ENCODE data around the gene PVALB.
"Not testable (repeated sequence)": the region's sequence is repeated elsewhere in the genome, so short reads cannot be mapped to it uniquely, and the experiment has no call there.

Gene PVALB

DNA sequence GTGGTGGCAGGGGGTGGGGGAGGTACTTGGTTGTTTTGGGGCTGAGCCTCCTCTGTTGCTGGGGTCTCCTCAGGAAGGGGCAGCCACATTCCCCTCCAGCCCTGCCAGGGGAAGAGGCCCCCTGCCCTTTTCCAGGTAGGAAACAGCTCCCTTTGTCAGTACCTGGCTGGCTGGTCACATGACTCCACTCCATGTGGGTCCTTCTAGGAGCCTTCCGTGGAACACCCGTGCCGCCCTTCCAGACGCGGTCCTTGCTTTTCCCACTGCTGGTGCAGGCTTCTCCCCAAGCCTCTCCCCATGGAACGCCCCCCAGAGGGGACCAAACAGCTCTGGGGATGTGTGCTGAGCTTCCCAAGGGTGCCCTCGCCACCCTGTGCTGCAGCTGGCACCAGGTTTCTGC is 60.8 kb downstream of the PVALB start:
- DNase-seq = no peak

DNA sequence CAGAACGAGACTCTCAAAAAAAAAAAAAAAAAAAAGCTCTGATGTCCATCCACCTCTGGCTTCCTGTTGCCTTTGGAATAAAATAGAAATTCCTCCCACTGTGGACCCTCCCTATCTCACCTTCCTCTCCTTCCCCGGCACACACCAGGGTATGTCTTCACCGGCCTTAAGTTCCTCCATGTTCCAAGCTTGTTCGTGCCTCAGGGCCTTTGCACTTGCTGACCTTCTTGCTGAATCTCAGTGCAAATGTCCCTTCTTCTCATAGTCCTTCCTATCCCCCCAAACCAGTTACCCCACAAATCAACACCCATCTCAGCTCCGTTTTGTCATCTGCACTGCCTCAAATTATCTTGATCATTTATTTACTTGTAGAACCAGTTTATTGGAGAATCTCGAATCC is 61.5 kb downstream of the PVALB start:
- no peak for DNase-seq

DNA sequence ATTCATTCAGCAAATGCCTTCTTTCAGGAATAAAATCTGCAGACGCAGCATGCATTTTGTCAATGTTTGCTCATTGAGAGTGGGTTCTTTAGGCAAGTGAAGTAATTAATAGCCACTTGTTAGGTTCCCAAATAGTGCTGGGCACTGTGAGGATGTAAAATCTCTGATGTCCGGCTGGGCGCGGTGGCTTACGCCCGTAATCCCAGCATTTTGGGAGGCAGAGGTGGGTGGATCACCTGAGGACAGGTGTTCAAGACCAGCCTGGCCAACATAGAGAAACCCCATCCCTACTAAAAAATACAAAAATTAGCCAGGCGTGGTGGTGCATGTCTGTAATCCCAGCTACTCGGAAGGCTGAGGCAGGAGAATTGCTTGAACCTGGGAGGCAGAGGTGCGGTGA is 62.0 kb downstream of the PVALB start:
- not testable (repeated sequence) for DNase-seq

DNA sequence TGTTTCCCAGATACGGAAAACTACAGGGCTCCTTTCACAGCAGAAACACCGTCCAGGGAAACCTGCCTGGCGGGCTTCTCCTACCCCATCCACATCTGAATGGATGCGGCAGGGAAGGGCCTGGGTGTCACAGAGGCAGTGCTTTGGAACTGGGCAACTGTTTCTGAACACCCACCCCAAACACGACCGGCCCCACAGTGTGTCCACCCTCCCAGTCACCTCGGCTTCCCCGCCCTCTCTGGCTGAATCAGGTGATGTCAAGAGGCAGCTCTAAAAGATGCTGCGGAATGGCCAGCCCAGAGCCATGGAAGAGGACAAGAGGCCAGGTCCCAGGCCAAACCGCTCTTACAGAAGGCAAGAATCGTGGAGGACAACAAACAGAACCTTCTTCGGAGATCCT is 62.9 kb downstream of the PVALB start:
- DNase-seq = no peak

DNA sequence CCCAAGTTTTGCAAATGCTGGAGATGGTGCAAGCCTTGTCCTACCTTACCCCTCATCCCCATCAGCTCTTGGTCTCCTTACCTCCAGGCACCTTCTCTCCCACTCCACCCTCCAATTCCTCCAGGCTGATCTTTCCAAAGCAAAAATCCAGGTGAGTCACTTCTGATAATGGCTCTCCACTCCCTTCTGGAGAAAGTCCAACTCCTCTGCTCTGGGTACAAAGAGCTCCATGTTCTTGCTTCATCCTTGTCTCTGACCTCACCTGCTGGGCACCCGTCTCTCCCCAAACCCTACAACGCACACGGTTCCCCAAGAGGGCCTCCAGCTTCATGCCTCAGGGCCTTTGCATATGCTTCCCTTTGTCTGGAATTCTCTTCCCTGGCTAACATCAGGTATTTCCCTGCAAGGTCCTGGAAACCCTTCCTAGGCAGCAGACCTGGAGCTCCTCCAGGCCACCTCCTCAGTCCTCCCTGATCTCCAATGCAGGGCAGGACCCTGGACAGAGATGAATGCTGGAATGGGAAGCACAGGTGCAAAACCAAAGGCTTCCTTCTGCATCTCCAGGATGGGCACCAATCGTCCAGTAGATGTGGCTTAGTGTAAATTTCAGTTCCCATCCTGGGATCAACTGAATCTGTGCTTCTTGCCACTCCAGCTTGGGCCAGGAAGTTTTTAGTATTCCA is 63.6 kb downstream of the PVALB start:
- DNase-seq = no peak

Data from femur (tissue), 1 donor.